Mesodermal cell (in vitro differentiated cells): ENCODE results near the gene CEBPZOS. TPM values are rescaled to one million over a fixed set of nuclear protein-coding genes. Genes with fewer than 3 reads are reported as not detected.

Source experiments
- H3K27ac ChIP-seq: 2 replicates; pipeline ENCODE4 v1.7.0; 2013; ENCODE audit warnings: mild to moderate bottlenecking, low read depth, low read length, moderate library complexity; ENCODE audit not compliant: severe bottlenecking
- H3K36me3 ChIP-seq: 2 replicates; pipeline ENCODE4 v1.7.1; 2013; ENCODE audit warnings: mild to moderate bottlenecking, low read length, moderate library complexity; ENCODE audit not compliant: control insufficient read depth, insufficient read depth
- H3K4me1 ChIP-seq: one replicate; pipeline ENCODE4 v1.7.1; 2013; ENCODE audit warnings: mild to moderate bottlenecking, low read length; ENCODE audit not compliant: insufficient read depth, control insufficient read depth, poor library complexity, severe bottlenecking
- H3K4me3 ChIP-seq: 2 replicates; pipeline ENCODE4 v1.7.0; 2013; ENCODE audit warnings: low read length, control low read depth, mild to moderate bottlenecking; ENCODE audit not compliant: insufficient read depth, poor library complexity, severe bottlenecking; ENCODE audit errors: extremely low read depth
- H3K9me3 ChIP-seq: 2 replicates; pipeline ENCODE4 v1.7.1; 2013; ENCODE audit warnings: mild to moderate bottlenecking, low read length, moderate library complexity; ENCODE audit not compliant: control insufficient read depth
- WGBS, 2 experiments: methylation state at CpG; one replicate each; pipeline ENCODE4 v1.1.5; 2013; ENCODE audit warnings: missing lambda C conversion rate in 2 of 2; ENCODE audit not compliant: insufficient coverage in 2 of 2; 5-methylcytosine and 5-hydroxymethylcytosine counted together
- polyA plus RNA-seq, 2 experiments: library from polyadenylated mRNA; stranded (reverse); fragments of 50-300 nt; gene quantifications; one replicate each; pipeline ENCODE4 v1.2.3, GENCODE V29; 2013

CEBPZOS gene
- polyA plus RNA-seq (2013, experiment 1 of 2) = 4.5 TPM
- polyA plus RNA-seq (2013, experiment 2 of 2) = 6.0 TPM

DNA sequence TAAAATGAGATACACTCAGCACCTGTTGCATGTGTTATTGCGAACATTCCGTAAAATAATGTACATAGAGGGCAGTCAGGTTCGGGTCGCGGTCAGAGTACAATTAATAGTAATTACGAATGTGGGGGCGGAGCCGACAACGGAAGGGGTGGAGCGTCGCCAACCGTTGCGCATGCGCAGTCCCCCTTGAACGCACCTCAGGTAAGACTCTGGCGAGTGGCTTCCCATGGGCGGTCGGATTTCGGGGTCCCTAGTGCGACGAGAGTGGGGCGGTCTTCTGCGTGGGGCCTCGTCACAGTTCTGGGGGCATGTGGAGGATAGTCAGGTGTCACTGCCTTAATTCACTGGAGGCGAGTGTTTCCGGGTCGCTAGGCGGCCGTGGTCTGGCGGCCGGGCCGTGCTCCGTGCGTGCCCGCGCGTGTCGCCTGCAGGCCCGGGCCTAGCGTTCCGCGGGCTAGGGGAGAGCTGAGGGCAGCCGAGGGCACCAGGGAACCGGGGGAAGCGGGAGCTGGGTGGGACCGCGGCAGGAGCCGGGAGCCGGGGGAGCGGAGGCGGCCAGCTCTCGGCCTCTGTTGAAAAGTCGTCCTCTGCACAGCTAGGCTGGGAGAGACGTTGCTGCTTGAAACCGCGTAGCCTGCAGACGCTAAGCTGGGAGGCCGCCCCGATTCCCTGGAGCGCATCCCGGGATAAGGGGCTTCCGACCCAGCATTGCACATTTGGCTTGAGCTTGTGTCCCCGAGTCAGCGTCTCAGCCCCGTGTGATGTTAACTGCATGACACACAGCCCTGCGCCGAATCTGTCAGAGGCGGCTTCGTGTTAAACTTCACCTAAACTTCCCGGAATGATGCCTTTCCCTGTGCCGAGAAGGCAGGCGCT lies at the start of gene CEBPZOS:
TSS of gene CEBPZOS (plus strand) at position 177 of the 876 bp plus-strand sequence. CDS start 3,209 bp downstream, outside the sequence.
- no peaks in the 10 kb centered on the region for H3K4me1 ChIP-seq
- peak within 1 kb of the TSS; percentile 46 for H3K4me3 ChIP-seq
- no peaks in the 10 kb centered on the region for H3K9me3 ChIP-seq
- peak within 1 kb of the TSS; percentile 1 for H3K27ac ChIP-seq
- WGBS, 2 experiments = 67 to 69% methylated on average over 61 to 72 of the region's 72 CpGs
- peaks cover 15% of the 10 kb centered on the region for H3K36me3 ChIP-seq

DNA sequence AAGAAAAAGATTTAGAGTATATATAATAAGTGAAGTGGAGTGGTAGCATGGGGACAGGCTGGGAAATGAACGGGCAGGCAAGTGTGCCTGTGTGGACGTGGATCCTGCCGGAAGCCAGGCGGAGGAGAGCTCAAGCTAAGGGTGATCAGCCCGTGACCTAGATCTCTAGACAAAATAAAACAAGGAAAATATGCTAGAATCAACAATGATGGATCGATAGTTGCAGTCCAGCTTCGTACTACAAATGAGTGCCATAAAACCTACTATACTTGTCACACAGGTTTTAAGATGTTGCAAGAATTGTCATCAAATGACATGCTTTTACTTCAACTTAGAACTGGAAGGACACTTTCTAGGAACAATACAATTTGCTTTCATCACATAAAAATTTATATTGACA lies 48.0 kb upstream of the CEBPZOS start:
- peaks cover 54% of the 10 kb centered on the region for H3K36me3 ChIP-seq
- no peak overlapping the region for H3K27ac ChIP-seq
- no peak overlapping the region for H3K4me3 ChIP-seq
- H3K4me1 ChIP-seq = peaks cover 5% of the 10 kb centered on the region
- no peaks in the 10 kb centered on the region for H3K9me3 ChIP-seq
- 96% methylated on average over 4 to 7 of the region's 7 CpGs for WGBS, 2 experiments

DNA sequence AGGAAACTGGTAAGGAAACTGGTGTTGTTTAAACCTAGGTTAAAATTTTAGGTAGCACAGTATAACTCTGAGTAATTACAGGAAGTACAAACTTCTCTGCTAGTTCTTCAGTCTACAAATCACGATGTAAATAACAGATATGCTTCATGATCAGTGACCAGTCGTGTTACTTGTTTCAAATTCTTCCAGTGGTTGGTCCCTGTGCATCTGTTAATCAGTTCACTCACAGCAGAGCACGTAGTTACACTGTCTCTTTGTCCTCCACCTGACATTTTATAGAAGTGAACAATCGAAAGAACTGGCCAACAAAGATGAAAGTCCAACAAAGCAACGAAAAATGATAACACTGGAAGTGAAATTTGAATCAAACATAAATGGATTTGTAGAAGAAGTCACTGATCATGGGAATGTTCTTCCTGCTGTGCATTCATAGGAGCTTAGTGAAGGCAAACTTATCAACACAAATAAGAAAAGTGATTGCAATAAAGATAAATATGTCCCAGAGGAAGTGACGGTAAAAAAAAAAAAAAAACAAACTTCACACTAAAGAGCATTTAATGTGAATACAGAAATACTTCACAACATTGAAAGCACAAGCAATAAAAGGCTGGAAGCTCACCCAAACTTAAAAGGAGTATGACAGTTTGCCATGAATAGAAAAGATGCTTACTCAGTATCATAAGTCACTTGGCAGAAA lies 46.5 kb upstream of the CEBPZOS start:
- no peak overlapping the region for H3K27ac ChIP-seq
- H3K9me3 ChIP-seq = no peaks in the 10 kb centered on the region
- peaks cover 5% of the 10 kb centered on the region for H3K4me1 ChIP-seq
- WGBS, 2 experiments = 76 to 98% methylated on average over 3 to 4 of the region's 6 CpGs
- no peak overlapping the region for H3K4me3 ChIP-seq
- peaks cover 48% of the 10 kb centered on the region for H3K36me3 ChIP-seq

DNA sequence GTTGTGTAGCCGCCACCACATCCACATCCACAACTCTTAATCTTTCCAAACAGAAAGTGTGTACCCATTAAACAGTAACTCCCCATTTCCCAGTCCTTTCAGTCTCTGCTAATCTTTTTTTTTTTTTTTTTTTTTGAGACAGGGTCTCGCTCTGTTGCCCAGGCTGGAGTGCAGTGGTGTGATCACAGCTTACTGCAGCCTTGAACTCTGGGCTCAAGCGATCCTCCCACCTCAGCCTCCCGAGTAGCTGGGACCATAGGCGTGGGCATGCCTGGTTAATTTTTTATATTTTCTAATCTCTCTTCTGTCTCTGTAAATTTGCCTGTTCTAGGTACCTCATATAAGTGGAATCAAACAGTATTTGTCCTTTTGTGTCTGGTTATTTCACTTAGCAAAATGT lies 43.1 kb upstream of the CEBPZOS start:
- Histone ChIP-seq H3K36me3 (peaks cover 18% of the 10 kb centered on the region), H3K9me3 (no peaks in the 10 kb centered on the region), H3K27ac (no peak overlapping the region), H3K4me3 (no peak overlapping the region), H3K4me1 (peaks cover 5% of the 10 kb centered on the region)
- WGBS, 2 experiments = 71 to 83% methylated on average over 1 of the region's 5 CpGs

DNA sequence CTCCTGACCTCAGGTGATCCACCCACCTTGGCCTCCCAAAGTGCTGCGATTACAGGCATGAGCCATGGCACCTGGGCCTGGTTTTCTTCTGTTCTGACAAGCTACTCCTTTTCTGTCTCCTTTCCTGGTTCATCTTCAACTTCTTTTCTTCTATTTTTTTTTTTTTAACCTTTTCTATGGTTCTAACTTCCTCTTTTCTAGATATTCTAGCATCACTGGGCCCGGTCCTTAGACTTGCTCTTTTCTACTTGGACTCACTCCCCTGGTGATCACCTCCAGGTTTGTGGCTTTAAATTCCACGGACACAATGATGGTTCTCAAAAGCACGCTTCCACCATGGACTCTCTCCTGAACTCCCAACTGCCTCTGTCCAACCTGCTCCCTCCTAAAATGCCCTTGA lies 41.5 kb upstream of the CEBPZOS start:
- H3K36me3 ChIP-seq = peaks cover 4% of the 10 kb centered on the region
- 92 to 94% methylated on average over 4 of the region's 4 CpGs for WGBS, 2 experiments
- no peaks in the 10 kb centered on the region for H3K9me3 ChIP-seq
- H3K27ac ChIP-seq = no peak overlapping the region
- H3K4me1 ChIP-seq = peaks cover 3% of the 10 kb centered on the region
- H3K4me3 ChIP-seq = no peak overlapping the region

DNA sequence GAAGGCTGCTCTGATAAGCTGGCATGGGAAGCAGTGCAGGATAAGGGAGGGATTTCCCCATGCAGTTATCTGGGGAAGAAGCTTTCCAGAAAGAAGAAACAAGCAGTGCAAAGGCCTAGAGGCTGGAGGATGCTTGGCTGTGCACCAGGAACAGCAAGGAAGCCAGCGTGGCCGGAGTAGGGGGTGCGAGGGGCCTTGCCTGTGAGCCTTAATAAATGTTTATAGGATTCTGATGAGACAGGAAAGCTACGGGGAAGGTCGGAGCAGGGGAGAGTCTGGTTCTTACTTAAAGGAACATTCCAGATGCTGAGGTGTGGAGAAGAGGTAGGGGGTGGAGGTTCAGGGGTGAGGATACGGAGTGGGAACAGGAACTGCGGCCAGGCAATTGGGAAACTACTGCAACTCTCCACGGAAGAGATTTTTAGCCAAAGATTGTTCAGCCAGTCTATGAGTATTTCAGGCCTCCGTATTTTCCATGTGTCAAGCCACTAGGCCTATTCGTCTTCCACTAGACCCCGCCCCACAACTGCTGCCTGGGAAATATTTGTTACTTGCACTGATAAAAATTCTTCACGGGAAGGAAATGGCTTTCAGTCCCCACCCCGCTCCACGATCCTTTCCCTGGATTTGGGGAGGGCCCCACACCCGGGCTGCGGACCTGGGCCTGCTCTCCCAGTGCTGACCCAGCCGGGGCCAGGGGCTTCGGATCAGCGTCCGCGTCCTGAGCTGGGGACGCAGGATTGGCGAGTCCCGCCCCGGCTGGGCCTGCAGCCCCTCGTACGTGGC lies 40.0 kb upstream of the CEBPZOS start:
- H3K36me3 ChIP-seq = peaks cover 4% of the 10 kb centered on the region
- WGBS, 2 experiments = 25 to 27% methylated on average over 15 to 18 of the region's 27 CpGs
- H3K4me1 ChIP-seq = no peaks in the 10 kb centered on the region
- peak overlapping the region; percentile 59 for H3K27ac ChIP-seq
- H3K4me3 ChIP-seq = peak overlapping the region; percentile 62
- no peaks in the 10 kb centered on the region for H3K9me3 ChIP-seq

DNA sequence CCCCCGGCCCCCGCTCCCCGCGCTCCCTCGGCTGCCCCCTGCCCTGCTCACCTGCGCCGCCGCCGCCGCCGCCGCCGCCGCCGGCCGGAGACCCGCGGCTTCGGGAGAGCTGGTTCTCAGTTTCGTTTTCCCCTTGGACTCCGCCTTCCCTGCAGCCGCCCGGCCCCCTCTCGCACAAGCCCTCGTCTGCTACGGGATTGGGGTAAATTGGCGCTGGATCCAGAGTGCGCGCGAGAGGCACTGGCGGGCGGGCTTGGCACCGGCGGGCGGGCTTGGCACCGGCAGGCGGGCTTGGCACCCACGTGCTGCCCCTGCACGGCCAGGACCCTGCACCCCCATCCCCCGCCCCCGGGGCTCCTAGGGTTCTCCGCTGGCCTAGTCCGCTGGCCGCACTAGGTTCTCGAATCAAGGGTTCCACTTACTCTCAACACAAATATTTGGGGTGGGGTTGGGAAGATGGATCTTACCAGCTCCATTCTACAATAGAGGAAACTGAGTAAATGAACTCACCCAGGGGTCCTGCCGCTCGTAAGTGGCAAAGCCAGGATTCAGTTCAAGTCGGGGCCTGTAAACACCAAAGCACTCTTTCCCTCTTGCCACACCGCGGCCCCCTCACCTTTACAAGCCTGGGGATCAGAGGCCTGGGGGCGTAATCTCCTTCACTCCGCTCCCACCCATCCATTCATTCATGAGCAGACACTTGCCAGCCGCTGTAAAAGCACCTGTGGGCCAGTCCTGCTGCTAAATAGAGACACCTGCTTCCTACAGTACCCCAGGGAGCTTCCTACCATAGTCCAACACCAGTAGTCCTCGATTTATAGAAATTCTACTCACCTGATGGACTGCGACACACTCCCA lies 39.2 kb upstream of the CEBPZOS start, which contains the start of gene EIF2AK2:
TSS of gene EIF2AK2 (minus strand) at position 124 of the 858 bp plus-strand sequence. CDS start 9,174 bp downstream, outside the sequence.
- Histone ChIP-seq H3K36me3 (peaks cover 4% of the 10 kb centered on the region), H3K4me1 (no peaks in the 10 kb centered on the region), H3K4me3 (peak within 1 kb of the TSS; percentile 62), H3K9me3 (no peaks in the 10 kb centered on the region), H3K27ac (peak within 1 kb of the TSS; percentile 59)
- WGBS, 2 experiments = 21 to 30% methylated on average over 22 to 28 of the region's 55 CpGs

DNA sequence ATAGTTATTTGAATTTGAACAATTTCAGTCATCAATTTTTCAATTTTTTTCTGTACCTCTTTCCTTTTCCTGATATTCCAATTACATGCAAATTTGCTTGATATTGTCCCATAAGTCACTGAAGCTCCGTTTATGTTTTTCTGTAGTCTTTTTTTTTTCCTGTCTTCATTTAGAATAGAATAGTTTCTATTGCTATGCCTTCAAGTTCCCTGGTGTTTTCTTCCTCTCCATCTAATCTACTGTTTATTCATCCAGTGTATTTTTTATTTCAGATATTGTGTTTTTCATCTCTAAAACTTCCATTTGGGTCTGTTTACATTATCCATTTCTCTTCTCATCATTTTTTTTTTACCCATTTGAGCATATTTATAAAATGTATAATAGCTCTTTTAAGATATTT lies 31.5 kb upstream of the CEBPZOS start:
- H3K4me3 ChIP-seq = no peak overlapping the region
- H3K36me3 ChIP-seq = no peaks in the 10 kb centered on the region
- no peak overlapping the region for H3K27ac ChIP-seq
- no peaks in the 10 kb centered on the region for H3K4me1 ChIP-seq
- H3K9me3 ChIP-seq = peaks cover 8% of the 10 kb centered on the region
- no CpG with 5 or more reads among the region's 1 CpG for WGBS, 2 experiments

DNA sequence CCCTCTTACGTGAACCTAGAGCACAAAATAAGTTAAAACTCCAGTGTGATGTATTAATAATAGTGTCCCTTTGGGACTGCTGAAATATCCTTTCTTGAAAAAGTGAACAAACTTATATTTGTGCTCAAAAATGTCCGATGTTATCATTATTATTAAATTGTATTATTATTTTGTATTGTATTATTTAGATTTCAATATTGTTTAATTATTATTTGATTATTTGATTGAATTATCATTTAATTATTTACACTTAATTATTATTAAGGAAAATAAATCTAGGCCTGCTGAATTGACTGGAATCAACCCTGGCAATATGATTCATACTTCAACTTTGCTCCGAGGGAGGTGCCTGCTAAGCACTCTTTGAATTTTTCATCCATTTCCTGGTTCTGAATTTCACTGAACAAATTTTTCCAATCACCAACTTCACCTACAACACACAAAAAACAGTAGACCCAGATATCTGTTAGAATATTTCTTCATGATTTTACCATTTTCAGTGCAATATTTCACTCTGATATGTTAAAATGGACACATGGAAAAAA lies 28.6 kb upstream of the CEBPZOS start:
- Histone ChIP-seq H3K9me3 (peaks cover 8% of the 10 kb centered on the region), H3K36me3 (no peaks in the 10 kb centered on the region), H3K4me3 (no peak overlapping the region), H3K4me1 (no peaks in the 10 kb centered on the region), H3K27ac (no peak overlapping the region)
- WGBS, 2 experiments = 100% methylated on average over 1 of the region's 3 CpGs
